HG03108 (cell line): ENCODE data around the gene BTBD2.
"Not testable (repeated sequence)": the region's sequence is repeated elsewhere in the genome, so short reads cannot be mapped to it uniquely, and the experiment has no call there.

Experiments
- ATAC-seq: cut with Tn5 transposase; IDR thresholded peaks from one replicate; pipeline ENCODE4 v1.9.1; 2021; ENCODE audit warnings: moderate library complexity; ENCODE audit not compliant: unreplicated experiment

Gene BTBD2

DNA sequence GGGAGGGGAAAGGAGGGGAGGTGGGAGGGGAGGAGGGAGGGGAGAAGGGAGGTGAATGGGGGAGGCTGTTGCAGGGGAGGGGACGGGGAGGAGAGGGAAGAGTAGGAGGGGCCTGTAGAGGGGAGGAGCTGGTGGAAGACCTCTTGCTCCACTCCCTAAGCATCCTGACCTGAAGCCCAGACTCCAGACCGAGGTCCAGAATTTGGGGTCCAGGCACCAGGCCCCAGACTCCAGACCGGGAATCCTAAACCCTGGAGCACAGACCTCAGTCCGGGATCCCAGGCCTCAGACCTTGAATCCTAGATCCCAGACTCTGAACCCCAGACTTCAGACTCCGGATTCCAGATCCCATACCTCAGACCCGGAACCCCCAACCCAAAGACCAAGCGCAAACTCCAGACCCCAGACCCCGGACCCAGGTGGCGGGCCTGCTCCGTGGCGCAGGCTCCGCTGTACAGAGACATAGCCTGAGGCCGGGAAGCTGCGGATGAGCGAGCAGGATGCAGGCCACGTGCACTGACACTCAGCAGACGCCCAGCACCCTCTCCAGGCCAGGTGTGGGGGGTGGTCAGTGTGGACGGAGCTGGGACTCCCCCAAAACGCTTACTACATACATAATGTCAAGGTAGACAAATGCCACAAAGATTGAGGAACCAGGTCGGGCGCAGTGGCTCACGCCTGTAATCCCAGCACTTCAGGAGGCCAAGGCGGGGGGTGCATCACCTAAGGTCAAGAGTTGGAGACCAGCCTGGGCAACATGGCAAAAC lies 710 bp upstream of the BTBD2 start:
- ATAC-seq: no peak

DNA sequence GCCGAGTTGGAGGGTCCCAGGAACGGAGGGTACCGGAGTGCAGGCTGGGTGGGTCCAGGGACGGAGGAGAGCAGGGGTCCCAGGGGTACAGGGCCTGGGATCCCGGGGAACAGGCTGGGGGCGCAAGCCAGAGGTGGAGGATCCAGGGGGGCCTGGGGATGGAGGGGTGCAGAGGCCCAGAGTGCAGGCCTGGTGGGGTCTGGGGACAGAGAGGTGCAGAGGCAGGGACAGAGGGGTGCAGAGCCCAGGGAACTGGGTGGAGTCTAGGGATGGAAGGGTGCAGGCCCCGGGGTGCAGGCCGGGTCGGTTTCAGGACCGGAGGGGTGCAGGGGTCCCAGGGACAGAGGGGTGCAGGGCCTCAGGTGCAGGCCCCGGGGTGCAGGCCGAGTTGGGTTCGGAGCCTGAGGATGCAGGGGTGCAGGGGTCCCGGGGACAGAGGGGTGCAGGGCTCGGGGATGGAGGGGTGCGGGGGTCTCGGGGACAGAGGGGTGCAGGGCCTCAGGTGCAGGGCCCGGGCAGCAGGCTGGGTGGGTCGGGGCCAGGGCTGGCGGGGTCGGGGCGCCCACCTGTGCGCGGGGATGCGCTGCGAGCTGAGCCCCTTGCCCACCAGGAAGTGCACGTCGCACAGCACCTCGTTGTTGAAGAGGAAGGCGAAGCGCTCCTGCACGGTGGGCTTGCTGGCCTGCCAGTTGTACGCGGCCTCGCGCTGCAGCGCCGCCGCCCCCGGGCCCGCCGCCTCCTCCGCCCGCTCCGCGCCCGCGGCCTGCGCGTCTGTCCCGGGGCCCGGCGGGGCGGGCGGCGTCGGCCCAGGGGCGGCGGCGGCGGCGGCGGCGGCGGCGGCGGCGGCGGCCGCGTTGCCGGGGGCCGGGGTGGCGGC lies 545 bp downstream of the BTBD2 start:
- no peak for ATAC-seq

DNA sequence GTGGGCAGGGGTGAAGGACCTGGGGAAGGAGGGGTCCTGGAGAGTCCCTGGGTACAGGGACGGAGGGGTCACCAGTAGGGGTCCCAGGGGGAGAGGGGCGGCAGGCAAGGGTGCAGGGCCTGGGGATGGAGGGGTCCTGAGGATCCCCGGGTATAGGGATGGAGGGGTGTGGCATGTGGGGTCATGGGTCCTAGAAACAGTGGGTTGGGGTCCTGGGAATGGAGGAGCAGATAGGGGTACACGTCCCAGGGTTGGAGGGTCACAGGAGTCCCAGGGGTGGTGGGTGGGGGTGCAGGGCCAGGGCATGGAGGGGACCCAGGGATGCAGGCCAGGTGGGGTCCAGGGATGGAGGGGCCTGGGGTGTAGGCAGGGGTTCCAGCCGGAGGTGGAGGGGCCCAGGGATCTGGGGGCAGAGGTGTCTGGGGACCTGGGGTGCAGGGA lies 1.4 kb downstream of the BTBD2 start:
- no peak for ATAC-seq

DNA sequence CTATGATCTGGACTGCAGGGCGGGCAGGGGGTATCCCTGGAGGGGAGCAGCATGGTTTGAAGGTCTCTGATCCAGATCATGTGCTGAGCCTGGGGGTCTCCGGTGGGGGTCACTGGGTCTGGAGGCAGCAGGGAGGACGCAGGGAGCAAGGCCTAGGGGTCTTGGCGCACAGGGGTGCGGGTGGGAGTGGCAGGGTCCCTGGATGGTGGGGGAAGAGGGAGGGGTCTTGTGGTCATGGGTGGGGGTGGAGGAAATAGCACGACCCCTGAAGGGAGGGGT lies 1.9 kb downstream of the BTBD2 start:
- ATAC-seq: no peak

DNA sequence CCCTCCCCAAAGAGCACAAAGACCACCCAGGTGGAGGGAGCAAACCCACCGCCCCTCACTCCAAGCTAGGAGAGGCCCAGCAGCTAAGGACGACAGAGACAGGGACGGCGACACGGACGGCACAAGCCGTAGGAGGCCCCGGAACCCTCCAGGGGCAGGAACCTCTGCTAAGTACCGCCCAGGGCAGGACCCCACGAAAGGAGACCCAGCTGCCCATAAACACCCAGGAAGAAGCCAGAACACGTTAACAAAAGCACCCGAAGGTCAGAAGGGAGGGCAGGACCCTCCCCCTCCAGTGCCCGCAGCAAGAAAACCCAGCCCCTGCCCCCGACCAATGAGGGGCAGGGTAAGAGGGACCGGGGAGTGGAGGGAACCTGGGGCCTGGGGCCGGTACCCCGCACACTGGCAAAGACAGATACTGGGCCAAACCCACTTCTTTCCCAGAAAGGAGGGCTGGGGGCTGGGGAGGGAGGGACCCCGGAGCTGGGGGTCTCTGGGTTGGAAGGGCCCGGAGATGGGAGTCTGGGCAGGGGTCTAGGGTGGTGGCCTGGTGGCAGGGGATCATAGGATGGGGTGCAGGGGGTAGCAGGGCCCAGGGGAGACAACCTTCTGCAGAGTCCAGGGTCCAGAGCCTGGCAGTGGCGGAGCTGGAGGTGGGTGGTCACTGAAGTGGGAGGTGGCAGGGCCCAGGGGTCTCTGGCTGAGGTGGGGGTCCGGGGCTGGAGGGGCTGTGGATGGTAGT lies 2.4 kb downstream of the BTBD2 start:
- no peak for ATAC-seq

DNA sequence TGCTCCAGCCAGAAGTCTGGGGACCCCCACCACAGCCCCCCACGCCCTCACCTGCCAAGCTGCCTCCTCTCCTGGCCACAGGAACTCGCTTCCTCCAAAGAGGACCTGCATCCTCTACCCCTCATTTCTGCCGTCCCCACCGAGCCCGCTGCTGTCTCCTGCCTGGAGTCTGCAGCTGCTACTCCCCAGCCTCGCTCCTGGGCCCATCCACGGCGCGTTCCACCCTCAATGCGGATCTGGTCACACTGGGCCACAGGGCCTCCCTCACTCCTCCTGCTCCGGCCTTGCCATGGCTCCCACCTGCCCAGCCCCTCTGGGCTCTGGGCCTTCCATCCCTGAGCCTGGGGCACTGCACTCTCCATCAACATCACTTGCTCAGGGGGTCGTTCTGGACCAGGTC lies 4.3 kb downstream of the BTBD2 start:
- no peak for ATAC-seq

DNA sequence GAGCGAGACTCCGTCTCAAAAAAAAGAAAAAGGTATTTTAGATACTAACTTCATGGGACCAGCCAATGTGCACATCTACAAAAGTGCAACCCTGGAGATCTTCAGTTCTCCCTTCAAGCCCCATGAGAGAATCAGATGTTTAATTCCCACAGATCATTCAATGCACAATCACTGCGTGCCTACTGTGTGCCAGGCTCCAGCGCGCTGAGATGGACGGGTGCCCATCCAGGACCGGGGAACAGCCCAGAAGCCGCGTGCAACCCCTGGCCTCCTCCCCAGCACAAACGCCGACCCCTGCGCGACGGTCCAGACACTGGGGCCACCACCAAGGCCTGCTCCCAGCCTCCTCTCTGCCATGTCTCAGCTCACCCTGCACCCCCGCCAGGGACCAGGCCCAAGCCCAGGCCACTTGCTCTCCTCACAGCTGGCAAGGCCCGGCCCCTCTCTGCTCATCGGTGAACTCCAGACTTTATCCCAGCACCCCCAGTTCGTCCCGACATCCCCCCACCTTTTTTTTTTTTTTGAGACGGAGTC lies 5.3 kb downstream of the BTBD2 start:
- ATAC-seq: no peak

DNA sequence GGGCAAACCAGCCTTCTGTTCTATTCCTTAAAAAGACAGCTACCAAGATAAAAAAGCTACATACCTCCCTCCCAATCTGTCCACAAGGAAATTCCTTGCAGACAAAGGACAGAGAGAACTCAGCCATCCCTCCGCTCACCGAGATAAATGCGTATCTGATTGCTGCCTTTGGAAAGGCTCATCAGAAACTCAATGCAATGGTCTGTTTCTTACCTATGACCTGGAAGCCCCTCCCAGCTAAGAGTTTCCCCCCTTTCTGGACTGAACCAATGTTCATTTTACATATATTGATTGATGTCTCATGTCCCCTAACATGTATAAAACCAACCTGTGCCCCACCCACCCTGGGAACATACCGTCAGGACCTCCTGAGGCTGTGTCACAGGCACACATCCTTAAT lies 11.6 kb downstream of the BTBD2 start:
- ATAC-seq: no peak

DNA sequence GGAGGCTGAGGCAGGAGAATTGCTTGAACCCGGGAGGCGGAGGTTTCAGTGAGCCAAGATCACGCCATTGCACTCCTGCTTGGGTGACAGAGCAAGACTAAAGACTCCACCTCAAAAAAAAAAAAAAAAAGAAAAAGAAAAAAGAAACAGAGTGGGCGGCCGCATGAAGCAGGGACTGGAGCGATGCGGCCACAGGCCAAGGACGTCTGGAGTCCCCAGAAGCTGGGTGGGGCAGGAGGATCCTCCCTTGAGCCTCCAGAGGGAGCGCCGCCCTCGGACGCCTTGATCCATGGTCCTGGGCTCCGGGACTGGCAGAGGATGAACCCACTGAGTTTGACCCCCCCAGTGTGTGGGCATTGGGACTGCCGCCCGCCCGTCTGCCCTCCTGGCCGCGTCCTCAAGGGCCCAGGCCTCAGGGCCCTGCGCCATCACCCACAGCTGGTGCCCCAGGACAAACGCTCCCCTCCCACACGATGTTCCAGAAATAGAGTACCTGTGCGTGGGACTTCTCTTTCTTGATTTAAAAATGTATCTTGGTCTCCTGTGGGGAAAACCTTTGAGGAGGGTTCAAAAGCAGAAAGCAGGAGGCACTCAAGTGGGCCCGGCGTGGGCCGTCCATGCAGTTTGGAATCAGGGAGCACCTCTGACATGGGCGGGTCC lies 15.5 kb downstream of the BTBD2 start:
- ATAC-seq: no peak

DNA sequence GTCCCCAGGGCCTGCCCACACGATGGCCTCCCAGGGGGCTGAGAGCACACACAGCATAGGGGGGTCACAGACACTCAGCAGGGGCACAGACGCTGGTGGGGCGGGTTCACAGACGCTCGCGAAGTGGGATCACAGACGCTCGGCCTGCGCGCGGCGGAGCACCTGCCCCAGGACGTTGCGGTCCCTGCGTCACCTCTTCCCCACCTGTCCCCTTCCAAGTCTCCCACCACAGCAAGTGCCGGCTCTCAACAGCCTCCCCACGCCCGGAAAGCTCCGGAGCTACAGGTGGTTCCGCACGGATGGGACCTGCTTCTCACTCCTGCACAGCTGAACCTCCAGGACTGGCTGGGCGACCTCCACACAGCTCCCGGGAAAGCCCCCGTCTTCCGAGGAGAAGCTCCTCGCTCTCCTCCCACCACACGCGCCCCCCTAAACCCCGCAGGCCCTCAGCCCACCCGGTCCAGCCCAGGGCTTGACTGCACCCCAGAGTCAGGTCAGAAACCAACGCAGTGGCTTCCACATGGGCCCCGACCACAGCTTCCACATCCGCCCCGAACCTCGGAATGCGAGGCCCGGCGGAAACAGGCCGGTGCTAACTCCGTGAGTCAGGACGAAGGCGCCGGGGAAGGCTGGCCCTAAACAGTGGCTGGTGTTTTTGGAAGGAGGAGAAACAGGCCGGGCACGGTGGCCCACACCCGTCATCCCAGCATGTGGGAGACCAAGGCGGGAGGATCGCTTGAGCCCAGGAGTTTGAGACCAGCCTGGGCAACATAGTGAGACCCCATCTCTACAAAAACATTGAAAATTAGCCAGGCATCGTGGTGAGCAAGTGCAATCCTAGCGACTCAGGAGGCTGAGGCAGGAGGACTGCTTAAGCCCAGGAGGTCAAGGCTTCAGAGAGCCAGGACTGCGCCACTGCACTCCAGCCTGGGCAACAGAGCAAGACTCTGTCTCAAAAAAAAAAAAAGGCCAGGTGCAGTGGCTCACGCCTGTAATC lies 16.5 kb downstream of the BTBD2 start:
- no peak for ATAC-seq

DNA sequence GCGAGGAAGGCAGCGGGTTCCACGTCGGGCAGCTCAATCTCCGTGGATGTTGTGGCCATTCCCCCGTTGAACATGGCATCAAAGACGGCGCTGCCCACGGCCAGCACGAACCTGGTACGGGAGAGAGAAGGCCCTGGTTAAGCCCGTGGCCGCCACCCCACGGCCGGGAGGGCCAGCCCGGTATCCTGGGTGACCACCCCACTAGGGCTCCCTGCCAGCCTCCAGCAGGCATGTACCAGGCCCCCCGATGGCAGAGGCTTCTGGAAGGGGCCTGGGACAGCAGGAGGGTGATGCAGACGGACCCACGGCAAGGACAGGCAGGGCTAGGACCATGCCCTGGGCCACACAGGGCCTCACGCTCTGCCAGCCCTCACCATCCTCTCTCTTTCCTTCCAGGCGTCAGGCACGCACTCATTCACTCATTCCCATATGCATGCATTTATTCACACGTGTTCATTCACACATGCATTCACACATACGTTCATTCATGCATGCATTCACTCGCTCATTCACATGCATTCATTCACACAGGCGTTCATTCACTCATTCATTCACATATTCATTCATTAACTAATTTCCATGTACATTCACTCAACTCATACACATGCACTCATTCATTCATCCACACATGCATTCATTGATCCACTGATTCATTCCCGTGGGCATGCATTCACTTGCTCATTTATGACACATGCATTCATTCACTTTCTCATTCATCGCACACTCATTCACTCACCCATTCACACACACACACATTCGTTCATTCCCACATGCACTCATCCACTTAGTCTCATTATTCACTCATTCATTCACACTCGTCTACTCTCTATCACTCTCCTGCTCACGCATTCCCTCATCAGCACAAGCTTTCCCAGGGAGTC lies 17.9 kb downstream of the BTBD2 start:
- no peak for ATAC-seq

DNA sequence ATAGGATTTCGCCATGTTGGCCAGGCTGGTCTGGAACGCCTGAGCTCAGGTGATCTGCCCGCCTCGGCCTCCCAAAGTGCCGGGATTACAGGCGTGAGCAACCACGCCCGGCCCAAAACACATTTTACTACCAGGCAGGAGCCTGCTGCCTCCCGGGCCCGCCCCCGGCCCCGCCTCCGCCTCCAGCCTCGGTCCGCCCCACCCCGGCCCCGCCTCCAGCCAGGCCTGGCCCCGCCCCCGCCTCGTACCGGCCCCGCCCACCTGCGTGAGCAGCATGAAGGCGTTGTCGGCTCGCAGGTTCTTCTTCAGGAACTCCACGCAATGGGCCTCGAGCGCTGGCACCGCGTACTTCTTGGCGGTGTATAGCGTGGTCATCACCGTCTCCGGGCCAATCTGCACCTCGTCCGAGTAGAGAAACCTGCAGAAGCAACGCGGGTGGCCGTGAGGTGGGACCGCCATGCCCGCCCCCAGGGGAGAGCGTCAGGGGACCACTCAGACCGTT lies 22.7 kb downstream of the BTBD2 start:
- no peak for ATAC-seq

DNA sequence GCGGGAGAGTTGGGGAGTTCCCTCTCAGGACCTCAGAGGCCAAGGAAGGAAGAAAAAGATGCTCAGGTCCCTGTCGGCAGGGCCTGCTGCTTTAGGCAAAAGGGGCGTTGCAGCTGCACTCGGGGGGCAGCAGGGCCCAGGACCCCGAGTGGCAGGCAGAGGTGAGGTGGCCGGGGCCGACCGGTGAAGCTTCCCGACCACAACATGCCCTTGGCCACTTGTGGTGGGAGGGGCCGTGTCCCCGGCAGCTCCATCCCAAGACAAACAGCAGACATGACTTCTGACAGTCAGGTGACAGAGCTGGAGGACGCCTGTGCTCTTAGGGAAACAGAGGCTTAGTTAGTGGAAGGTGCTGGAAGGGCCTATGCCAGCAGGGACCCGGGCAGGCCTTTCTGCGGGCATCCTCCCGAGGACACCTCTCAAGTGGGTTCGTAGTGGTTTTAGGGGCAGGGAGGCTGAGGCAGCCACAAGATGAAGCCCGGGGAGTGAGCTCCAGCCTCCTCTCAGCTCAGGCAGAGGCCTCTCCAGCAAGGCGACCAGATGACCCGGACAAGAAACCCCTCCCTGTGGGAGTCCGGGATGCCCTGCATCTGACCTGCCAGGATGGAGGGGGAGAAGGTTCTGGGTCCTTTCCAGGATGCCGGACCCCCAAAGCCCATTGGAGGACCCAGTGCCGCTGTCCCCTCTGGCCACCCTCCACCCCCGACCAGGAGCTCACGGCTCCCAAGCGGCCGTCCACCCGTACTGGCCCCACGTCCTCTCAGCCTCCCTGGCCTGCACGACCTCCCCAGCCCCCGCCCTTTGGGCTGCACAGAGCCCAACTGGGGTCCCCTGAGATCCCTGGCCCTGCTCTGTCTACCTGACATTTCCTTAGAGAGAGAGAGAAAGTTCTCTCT lies 24.2 kb downstream of the BTBD2 start:
- no peak for ATAC-seq

DNA sequence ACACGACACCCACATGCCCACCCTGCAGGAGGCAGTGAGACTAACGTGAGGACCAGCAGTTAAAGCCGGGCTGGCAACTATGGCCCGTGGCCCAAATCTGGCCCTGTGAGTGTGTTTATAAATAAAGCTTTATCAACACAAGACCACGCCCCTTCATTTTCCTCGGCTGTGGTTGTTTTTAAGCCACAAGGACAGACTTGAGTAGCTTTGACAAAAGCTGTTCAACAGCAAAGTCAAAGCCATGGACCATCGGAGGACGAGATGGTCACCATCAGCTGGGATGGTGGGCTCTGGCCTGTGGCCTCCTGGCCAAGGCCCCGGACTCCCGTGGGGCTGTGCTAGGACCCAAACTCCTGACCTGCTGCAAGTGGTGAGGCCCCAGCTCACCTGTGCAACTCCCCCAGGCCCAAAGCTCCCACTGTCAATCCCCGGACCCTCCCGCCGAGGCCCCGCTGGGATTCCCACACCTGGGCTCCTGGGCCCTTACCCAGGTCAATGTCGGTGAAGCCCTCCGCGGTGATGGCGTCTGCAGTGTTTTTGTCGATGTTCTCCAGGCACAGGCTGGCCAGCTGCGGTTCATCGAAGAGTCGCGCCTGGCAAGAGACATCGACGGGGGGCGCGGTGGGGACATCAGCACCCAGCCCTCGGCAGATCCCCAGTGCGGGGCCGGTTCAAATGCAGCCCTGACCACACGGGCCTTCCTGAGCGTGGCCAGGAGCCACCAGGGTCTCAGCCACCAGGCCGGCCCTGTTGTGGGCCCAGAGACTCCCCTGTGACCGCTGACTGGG lies 25.1 kb downstream of the BTBD2 start:
- no peak for ATAC-seq

DNA sequence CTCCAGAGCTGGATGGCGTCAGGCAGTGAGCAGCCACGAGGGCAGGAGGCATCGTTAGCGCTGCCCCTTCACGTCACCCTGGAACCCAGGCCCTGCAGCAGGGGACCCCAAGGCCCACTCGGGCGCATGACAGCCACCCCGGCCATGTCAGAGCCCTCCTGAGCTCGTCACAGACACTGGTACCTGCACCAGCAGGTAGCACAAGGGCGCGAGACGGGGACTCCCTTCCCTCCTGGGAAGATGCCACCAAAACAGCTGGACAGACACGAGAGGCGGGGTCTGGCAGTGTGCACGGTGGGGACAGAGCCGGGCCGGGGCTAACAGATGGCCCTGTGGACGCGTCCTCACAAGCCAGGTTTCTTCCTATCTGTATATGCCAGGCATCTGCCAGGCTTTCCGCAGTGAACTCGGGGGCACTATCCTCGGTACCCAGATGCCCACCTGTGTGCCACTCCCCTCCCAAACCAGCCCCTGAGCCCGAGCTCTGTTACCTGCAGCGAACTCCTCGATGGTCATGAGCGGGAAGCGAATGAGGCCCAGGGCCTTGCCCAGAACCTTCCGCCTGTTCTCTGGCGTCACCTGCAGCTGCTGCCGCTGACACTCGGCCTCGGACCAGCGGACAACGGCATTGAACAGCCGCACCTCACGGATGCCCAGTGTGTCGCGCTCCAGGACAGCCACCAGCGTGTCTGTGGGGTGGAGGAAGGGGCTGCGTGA lies 25.8 kb downstream of the BTBD2 start:
- no peak for ATAC-seq

DNA sequence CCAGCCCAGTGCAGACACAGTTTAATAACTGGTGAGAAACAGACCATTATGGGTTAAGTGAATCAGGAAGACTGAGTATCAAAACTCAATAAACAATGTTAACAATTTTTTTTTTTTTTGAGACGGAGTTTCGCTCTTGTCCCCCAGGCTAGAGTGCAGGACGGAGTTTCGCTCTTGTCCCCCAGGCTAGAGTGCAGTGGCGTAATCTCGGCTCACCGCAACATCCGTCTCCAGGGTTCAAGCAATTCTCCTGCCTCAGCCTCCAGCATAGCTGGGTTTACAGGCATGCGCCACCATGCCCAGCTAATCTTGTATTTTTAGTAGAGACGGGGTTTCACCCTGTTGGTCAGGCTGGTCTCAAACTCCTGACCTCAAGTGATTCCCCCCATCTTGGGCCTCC lies 27.1 kb downstream of the BTBD2 start:
- not testable (repeated sequence) for ATAC-seq
